ENCODE data around the gene PIGC. TPM values are rescaled to one million over a fixed set of nuclear protein-coding genes. Genes with fewer than 3 reads are reported as not detected.

The PIGC gene
- total RNA-seq, 2 experiments from 2014 or later: 23.7 to 27.1 TPM

DNA sequence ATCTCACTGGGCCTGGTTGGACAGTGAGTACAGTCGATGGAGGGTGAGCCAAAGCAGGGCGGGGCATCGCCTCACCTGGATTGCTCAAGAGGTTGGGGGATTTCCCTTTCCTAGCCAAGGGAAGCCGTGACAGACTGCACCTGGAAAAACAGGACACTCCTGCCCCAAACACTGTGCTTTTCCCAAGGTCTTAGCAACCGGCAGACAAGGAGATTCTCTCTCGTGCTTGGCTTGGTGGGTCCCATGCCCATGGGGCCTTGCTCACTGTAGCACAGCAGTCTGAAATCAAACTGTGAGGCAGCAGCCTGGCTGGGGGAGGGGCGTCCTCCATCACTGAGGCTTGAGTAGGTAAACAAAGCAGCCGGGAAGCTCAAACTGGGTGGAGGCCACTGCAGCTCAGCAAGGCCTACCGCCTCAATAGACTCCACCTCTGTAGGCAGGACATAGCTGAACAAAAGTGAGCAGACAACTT lies 12.1 kb downstream of the PIGC start:
- ChIA-PET CTCF (interaction anchor here (0.9 to 1.7 kb wide), 6 partner anchors 10 to 429 kb away, joined by 3 to 6 read pairs (median 3); partner anchors contain the start of gene PIGC), POLR2A (interaction anchor here (0.8 to 3.0 kb wide), 10 partner anchors 10 to 1437 kb away, joined by 3 to 43 read pairs (median 4); partner anchors contain the start of genes C1orf105, DNM3, METTL13 and PIGC)
- H3K9me3 ChIP-seq (ENCODE audit: control insufficient read depth in 1 of 2, insufficient read depth in 1 of 2, low read length in 2 of 2): no peaks in the 10 kb centered on the region
- TF ChIP-seq, protein P1, sequence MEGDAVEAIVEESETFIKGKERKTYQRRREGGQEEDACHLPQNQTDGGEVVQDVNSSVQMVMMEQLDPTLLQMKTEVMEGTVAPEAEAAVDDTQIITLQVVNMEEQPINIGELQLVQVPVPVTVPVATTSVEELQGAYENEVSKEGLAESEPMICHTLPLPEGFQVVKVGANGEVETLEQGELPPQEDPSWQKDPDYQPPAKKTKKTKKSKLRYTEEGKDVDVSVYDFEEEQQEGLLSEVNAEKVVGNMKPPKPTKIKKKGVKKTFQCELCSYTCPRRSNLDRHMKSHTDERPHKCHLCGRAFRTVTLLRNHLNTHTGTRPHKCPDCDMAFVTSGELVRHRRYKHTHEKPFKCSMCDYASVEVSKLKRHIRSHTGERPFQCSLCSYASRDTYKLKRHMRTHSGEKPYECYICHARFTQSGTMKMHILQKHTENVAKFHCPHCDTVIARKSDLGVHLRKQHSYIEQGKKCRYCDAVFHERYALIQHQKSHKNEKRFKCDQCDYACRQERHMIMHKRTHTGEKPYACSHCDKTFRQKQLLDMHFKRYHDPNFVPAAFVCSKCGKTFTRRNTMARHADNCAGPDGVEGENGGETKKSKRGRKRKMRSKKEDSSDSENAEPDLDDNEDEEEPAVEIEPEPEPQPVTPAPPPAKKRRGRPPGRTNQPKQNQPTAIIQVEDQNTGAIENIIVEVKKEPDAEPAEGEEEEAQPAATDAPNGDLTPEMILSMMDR (IDR thresholded peaks at IDR 0.05): no peak
- Mint-ChIP-seq H3K4me3 (peak overlapping the region; percentile 52), H3K27ac (peak overlapping the region; percentile 85), H3K27me3 (no peaks in the 10 kb centered on the region), H3K36me3 (ENCODE audit: low read depth) (peaks cover 19% of the 10 kb centered on the region), H3K9me3 (no peaks in the 10 kb centered on the region), H3K4me1 (ENCODE audit: low read depth) (peaks cover 40% of the 10 kb centered on the region)
- intact Hi-C loops (cut with DNase I, micrococcal nuclease): loop anchor here in 1 of 2 experiments (5.0 kb wide), 1 partner anchor 429 kb away; no protein-coding TSS in a partner anchor
- H3K4me1 ChIP-seq (ENCODE audit: insufficient read depth, low read length): peaks cover 39% of the 10 kb centered on the region
- DNase-seq: peak in 13 of 14 experiments; percentile 30 to 75 (median 53)
- no peaks in the 10 kb centered on the region for H3K27me3 ChIP-seq (ENCODE audit: control insufficient read depth in 1 of 2, insufficient read depth in 2 of 2, low read length in 2 of 2)
- H3K4me3 ChIP-seq (ENCODE audit: low read length): no peak overlapping the region
- ATAC-seq (ENCODE audit: poor library complexity): peak; percentile 68
- H3K27ac ChIP-seq (ENCODE audit: low read depth in 1 of 2, low read length in 2 of 2): peak overlapping the region; percentile 23 to 47
- H3K36me3 ChIP-seq (ENCODE audit: insufficient read depth, low read length): no peaks in the 10 kb centered on the region

DNA sequence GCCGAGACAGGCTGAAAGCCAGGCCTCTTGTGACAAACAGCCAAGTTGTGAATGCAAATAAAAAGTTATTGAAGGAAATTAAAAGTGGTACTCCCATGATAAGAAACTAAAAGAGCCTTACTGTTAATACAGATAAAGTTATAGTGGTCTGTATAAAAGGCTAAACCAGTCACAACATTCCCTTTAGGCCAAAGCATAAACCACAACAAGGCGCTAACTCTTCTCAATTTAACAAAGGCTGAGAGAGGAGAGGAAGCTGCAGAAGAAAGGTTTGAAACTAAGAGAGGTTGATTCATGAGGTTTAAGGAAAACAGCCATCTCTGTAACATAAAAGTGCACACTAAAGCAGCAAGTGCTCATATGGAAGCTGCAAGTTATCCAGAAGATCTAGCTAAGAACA lies 12.7 kb downstream of the PIGC start:
- H3K27me3 Mint-ChIP-seq: no peaks in the 10 kb centered on the region
- Histone ChIP-seq H3K36me3 (ENCODE audit: insufficient read depth, low read length) (no peaks in the 10 kb centered on the region), H3K27ac (ENCODE audit: low read depth in 1 of 2, low read length in 2 of 2) (peak overlapping the region; percentile 23 to 47), H3K4me1 (ENCODE audit: insufficient read depth, low read length) (peaks cover 39% of the 10 kb centered on the region), H3K4me3 (ENCODE audit: low read length) (no peak overlapping the region), H3K27me3 (ENCODE audit: control insufficient read depth in 1 of 2, insufficient read depth in 2 of 2, low read length in 2 of 2) (no peaks in the 10 kb centered on the region), H3K9me3 (ENCODE audit: control insufficient read depth in 1 of 2, insufficient read depth in 1 of 2, low read length in 2 of 2) (no peaks in the 10 kb centered on the region)
- H3K9me3 Mint-ChIP-seq: no peaks in the 10 kb centered on the region
- peak overlapping the region; percentile 52 for H3K4me3 Mint-ChIP-seq
- DNase-seq (no peak), ATAC-seq (ENCODE audit: poor library complexity) (no peak)
- peaks cover 40% of the 10 kb centered on the region for H3K4me1 Mint-ChIP-seq (ENCODE audit: low read depth)
- ChIA-PET POLR2A (interaction anchor here (0.8 to 3.0 kb wide), 8 partner anchors 11 to 1438 kb away, joined by 3 to 43 read pairs (median 4); partner anchors contain the start of genes DNM3, PIGC, SUCO and ZBTB37), CTCF (interaction anchor here (0.9 to 1.4 kb wide), 4 partner anchors 11 to 429 kb away, joined by 3 read pairs; partner anchors contain the start of gene PIGC)
- peaks cover 19% of the 10 kb centered on the region for H3K36me3 Mint-ChIP-seq (ENCODE audit: low read depth)
- TF ChIP-seq, protein P1 (IDR thresholded peaks at IDR 0.05): no peak
- intact Hi-C loops (cut with DNase I, micrococcal nuclease): loop anchor here in 1 of 2 experiments (5.0 kb wide), 1 partner anchor 429 kb away; no protein-coding TSS in a partner anchor
- H3K27ac Mint-ChIP-seq: peak overlapping the region; percentile 85

DNA sequence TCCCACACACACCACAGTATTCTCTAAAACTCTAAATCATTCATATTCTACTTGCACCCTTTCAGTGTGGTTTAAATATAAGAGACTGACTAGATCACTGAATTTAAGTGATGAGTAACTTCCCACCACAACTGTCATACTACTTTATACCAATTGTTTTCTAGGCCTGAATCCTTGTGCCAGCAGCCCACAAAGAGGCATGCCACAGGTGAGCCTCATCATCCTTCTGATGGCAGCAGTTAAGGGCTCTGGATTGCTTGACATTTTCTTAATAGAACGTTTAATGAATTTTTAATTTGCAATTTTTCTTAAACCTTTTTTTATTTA lies 13.8 kb downstream of the PIGC start:
- Mint-ChIP-seq H3K27ac (peak overlapping the region; percentile 75), H3K4me1 (ENCODE audit: low read depth) (peaks cover 40% of the 10 kb centered on the region), H3K36me3 (ENCODE audit: low read depth) (peaks cover 12% of the 10 kb centered on the region), H3K27me3 (no peaks in the 10 kb centered on the region), H3K4me3 (no peak overlapping the region), H3K9me3 (no peaks in the 10 kb centered on the region)
- Histone ChIP-seq H3K4me1 (ENCODE audit: insufficient read depth, low read length) (peaks cover 39% of the 10 kb centered on the region), H3K4me3 (ENCODE audit: low read length) (no peak overlapping the region), H3K9me3 (ENCODE audit: control insufficient read depth in 1 of 2, insufficient read depth in 1 of 2, low read length in 2 of 2) (no peaks in the 10 kb centered on the region), H3K27me3 (ENCODE audit: control insufficient read depth in 1 of 2, insufficient read depth in 2 of 2, low read length in 2 of 2) (no peaks in the 10 kb centered on the region), H3K36me3 (ENCODE audit: insufficient read depth, low read length) (no peaks in the 10 kb centered on the region), H3K27ac (ENCODE audit: low read depth in 1 of 2, low read length in 2 of 2) (no peak overlapping the region)
- DNase-seq: no peak
- intact Hi-C loops (cut with DNase I, micrococcal nuclease): loop anchor here in 1 of 2 experiments (5.0 kb wide), 1 partner anchor 428 kb away; no protein-coding TSS in a partner anchor
- POLR2A ChIA-PET: interaction anchor here (0.7 to 3.9 kb wide), 7 partner anchors 10 to 290 kb away, joined by 3 to 25 read pairs (median 3); partner anchors contain the start of genes PIGC and SUCO
- CTCF ChIA-PET: interaction anchor here (0.9 to 1.9 kb wide), 7 partner anchors 9 to 290 kb away, joined by 3 to 7 read pairs (median 4); partner anchors contain the start of gene PIGC
- TF ChIP-seq, protein P1 (IDR thresholded peaks at IDR 0.05): no peak
- no peak for ATAC-seq (ENCODE audit: poor library complexity)

All from CD4-positive, alpha-beta T cell (primary cell).